Measurements from ENCODE around the gene KISS1.

KISS1 gene

GRCh38 chr1:204141131-204141530 lies 55.2 kb downstream of the KISS1 start:
- no peak for DNase-seq (ENCODE audit: extremely low spot score)
- ChIA-PET CTCF (interaction anchor here (0.9 kb wide), 1 partner anchor 282 kb away, joined by 4 read pairs; no protein-coding TSS in a partner anchor), POLR2A (no interaction called here)
- TF ChIP-seq FOXK2 (IDR thresholded peaks at IDR 0.05) (no peak), HDGF (IDR thresholded peaks at IDR 0.05; ENCODE audit: borderline replicate concordance) (no peak), SP1 (IDR thresholded peaks at IDR 0.05) (no peak), L3MBTL2 (conservative IDR thresholded peaks at IDR 0.05) (no peak), ELF4 (IDR thresholded peaks at IDR 0.05) (no peak), TARDBP (IDR thresholded peaks at IDR 0.05) (no peak), SUZ12 (IDR thresholded peaks at IDR 0.05) (no peak), LEF1 (IDR thresholded peaks at IDR 0.05; ENCODE audit: borderline replicate concordance) (no peak)

Measured in HEK293T (cell line).